GM15510 (cell line): ENCODE measurements around the gene HPN.

Experiments used
- POLR2A ChIP-seq: IDR thresholded peaks from 3 replicates; pipeline ENCODE4 v1.6.1; 2011; ENCODE audit warnings: borderline replicate concordance; ENCODE audit not compliant: insufficient read length; ENCODE audit errors: extremely low read depth

Gene HPN

DNA sequence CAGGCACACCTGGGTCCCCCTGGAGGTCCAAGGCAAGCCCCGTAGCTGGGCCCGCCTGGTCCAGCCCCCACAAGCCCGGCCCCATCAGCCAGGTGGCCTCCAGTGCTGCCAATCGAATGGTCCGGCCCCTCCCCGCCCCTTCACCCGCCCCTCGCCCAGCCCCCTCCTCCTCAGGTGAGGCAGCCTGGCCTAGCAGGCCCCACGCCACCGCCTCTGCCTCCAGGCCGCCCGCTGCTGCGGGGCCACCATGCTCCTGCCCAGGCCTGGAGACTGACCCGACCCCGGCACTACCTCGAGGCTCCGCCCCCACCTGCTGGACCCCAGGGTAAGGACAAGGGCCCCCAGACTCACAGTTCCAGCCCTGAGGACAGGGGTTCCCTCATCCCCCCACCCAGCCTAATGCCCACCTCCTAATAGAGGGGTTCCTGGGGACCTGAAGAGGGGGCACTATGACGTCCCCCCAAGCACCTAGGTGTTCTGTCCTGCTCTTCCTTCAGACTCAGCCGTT lies at the start of gene HPN:
Gene HPN (plus strand): TSS at position 174 of the 508 bp plus-strand sequence. CDS start 786 bp downstream, outside the sequence.
- TF ChIP-seq POLR2A: no peak

DNA sequence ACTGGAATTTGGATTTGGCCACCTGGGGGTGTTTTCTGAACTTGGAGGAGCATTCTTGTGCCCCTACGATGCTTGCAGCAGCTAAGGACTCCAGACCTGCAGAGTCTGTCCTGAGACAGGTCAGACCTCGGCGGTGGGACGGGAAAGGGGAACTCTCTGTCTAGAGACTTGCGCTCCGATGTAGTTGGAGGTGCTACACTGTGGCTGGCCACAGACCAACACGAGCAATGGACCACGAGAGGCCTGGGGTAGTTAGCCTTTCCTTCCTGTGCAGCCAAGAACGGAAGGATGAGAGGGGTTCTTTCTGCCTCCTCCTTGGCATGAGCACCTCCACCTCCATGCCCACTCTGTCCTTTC lies 47.3 kb upstream of the HPN start:
- TF ChIP-seq POLR2A: no peak

DNA sequence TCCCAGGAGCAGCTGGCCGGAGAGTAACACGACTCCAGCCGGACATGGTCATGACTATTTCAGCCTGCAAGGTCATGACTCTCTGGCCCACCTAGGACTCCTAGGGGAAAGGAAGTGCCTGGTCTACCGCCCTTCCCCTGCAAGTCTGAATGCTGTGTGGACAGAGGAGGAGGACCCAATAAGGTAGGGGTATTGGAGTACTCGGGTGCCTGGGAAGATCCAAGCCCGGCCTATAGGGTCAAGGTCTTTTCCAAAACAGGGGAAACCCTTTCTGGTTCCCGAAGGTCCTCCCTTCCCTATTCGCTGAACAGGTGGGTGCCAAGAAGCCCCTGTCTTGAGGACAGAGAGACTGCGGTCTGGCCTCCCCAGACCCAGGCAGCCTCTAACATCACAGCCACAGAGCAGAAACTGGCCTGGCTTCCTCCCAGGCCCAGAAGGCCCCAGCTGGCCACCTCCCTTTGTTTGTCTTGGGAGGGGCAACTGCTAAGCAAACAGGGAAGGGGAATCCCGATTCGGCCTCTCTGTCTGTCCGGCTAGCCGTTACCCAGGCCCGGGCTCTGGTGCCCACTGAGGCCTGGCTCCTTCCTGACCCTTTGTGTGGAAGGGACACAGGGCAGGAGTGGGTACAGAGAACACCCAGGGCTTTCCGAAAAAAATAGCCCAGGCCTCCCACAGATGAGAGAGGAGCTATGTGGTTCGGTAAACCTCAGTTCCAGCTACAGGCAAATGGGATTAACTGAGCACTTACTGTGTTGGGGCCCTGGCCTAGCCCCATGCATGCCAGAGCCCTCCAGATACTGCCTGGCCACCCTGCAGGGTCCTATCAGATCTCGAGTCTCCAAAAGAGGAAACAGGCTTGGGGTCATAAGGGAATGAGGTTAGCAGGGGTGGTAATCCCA lies 46.6 kb upstream of the HPN start:
- no peak for TF ChIP-seq POLR2A

- TF ChIP-seq POLR2A: no peak
Measured at GRCh38 chr19:34995551-34995950, 46.0 kb upstream of the HPN start.

DNA sequence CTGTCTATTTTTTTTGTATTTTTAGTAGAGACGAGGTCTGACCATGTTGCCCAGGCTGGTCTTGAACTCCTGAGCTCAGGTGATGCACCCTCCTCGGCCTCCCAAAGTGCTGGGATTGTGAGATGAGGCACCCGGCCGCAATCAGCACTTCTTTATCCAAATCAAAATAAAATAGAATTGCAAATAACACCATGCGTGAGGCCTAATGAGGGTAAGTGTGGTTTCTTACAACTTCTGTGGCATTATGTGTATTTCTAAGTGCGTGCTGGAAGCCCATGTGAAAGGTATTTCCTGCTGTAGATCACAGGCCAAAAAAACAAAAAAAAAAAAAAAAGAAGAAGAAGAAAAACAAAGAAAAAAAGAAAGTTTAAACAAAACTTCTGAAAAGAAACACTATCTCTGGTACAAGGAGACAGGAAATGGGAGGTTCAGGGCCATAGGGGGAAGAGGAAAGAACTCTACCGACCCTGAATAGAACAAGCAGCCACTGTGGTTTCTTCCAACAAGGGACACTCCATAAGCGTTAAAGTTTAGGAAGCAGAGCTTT lies 44.4 kb upstream of the HPN start:
- no peak for TF ChIP-seq POLR2A

DNA sequence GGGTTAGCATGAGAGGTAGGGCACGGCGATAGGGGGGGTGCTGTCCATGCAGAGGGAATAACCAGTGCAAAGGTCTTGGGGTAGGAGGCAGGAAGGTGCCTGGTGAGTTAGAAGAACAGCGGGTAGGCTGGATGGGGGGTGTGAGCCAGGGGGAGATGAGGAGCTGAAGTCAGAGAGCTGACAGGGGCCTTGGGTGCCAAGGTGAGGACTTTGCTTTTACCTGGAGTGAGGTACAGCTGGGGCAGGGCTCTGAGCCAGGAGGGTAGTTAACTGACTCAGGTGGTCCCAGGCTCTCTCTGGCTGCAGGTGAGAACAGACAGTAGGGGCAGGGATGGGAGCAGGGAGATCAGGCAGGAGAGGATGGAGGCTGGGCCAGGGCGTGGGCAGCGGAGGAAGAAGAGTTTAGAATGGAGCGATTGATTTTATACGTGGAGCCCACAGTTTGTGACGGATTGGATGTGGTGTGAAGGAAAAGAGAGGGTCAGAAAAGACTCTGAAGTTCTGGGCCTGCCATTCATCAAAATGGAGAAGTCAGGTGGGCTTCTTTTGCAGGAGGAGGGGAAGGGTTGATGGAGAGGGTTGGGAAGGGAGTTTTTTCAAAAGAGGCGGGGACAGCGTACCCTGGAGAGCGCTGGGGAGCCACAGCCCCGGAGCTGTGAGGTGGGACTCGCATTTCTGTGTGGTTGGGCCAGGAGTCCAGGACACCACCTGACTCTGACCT lies 42.6 kb upstream of the HPN start:
- TF ChIP-seq POLR2A: no peak

GRCh38 chr19:34999498-35000337 lies 41.8 kb upstream of the HPN start, which contains the start of gene GRAMD1A:
GRAMD1A (plus strand) TSS chr19:35000323; CDS start chr19:35000479, 156 bp downstream.
- peak; percentile 48 for TF ChIP-seq POLR2A

- peak; percentile 24 for TF ChIP-seq POLR2A
Measured at GRCh38 chr19:35000338-35000646, 41.2 kb upstream of the HPN start.

DNA sequence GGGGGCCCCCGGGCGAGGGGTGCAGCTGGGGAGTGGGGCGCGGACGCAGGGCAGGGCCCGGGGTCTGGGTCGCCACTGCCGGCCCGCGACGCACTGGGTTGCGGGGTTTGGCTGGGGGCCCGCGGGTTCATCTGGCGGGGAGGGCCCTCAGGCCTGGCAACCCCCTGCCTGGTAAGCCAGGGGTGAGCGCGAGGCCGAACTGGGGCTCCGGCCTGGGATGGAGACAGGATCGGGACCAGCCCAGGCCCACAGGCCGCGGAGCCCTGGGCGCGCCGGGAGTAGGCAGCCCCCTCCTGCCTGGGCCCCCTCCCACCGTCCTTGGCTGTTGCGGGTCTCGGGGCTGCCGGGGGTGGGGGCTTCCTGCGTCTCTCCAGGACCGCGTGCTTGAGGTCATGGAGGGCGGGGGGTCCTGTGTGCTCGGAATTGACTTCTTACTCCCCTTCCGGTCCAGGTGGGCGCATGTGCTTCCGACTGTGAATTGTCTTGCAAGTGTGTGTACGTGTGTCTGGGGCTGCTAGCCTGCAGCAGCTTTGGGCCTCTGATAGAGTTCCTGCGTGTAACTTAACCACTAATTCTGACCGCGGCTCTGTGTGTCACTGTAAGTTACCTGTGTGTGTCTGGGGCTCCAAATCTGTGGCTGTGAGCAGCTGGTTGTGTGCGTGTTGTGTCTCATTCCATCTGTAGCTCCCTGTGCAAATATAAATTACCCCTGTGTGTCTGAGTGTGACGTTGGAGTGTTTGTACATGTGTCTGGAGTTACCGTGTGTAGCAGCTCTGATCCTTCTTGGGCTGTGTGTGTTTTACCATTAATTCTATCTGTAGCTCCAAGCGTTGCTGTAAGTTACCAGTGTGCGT lies 40.6 kb upstream of the HPN start:
- peak; percentile 39 for TF ChIP-seq POLR2A

DNA sequence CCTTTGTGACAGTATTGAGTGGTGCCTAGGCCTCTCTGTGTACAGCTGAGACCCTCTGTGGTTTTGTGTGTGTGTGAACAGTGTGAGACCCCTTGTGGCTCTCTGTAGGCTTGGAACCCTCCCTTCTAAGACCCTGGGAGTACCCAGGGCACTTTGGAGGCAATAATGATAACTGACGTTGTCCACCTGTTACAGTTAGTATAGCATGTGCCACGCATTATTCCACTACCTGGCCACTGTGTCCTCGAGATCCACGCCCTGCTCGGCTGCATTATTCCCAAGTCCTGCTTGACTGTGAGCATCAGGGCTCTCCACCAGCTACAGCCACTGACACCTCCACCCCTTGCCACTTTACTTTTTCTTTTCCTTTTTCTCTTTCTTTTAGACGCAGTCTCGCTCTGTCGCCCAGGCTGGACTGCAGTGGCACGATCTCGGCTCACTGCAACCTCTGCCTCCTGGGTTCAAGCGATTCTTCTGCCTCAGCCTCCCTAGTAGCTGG lies 39.4 kb upstream of the HPN start:
- TF ChIP-seq POLR2A: no peak

DNA sequence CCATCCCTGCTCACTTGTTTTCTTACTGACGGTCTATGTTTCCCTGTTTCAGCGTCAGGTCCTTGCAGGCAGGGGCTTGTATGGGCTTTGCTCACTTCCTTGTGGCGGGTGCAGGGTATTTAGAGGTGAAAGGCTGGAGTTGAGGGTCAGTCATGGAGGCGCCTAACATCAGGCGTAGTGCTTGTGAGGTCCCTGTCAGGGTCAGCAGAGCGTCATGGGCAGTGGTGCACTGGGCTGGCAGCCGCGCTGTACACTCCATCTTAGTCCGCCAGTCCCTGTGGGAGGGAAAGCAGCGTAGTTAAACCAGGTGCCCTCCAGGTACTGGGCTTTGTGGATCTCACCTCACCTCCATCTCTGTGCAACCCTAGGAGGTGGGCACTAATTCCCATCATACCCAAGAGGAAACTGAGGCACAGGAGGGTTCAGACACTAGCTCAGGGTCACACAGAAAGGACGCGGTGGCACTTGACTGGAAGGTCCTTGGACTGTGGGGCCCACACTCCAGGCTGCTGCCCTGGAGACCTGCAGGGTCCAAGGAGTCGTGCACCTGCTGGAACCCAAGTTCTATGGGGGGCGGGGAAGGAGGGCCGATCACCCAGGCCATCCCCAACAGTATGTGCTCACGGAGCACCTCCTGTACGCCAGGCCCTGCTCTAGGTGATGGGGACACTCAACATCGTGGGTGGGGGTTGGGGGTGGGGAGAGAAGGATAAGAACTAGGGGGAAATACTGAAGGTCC lies 36.8 kb upstream of the HPN start:
- TF ChIP-seq POLR2A: no peak

DNA sequence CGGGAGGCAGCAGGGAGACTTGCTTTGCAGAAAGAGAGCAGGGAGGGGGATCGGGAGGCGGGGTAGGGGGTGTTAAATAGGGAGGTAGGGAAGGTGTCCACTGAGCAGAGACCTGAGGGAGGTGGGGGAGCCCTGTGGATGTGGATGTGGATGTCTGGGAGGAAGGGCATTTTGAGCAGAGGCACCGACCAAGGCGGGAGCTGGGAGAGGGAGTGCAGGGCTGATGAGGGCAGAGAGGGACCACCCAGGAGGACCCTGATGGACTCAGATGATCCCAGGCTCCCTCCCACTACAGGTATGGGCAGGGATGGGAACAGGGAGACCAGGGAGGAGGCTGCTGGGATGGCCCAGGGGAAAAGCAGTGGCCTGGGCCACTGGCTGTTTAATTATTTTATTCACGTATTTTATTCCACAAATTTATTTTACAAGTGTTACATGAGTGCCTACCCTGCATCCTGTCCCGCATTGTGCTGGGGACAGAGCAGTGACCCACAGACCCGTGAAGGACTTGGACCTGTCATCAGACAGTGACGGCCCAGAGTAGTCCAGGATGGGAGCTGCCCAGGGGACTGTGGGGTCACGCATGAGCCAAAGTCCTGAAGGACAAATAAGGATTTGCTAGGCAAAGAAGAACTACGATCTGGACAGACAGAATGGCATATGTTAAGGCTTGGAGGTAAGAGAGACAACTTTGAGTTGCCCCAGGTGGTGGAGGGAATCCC lies 36.1 kb upstream of the HPN start:
- TF ChIP-seq POLR2A: no peak
